SU-DHL-6 (cell line): Measurements from ENCODE around the gene FHAD1.

Experiments used
- H2AFZ ChIP-seq: fragments of 200-600 bp; sonication (generic); 2 replicates; pipeline ENCODE4 v1.6.1; 2014; ENCODE audit warnings: low read depth, mild to moderate bottlenecking, moderate library complexity, mixed read lengths, antibody characterized with exemption, low read length; ENCODE audit not compliant: severe bottlenecking
- H3F3A ChIP-seq: fragments of 200-600 bp; shearing (Covaris generic); 2 replicates; pipeline ENCODE4 v1.6.0; 2016; ENCODE audit warnings: antibody characterized with exemption, mild to moderate bottlenecking; ENCODE audit not compliant: insufficient read depth
- H3K27ac ChIP-seq: fragments of 200-600 bp; sonication (generic); 2 replicates; pipeline ENCODE4 v1.5.1; 2016; ENCODE audit warnings: low read depth, mild to moderate bottlenecking, low read length, moderate library complexity, mixed read lengths
- H3K27me3 ChIP-seq: fragments of 200-600 bp; sonication (generic), shearing (Covaris generic); 2 replicates; pipeline ENCODE4 v1.6.0; 2014; ENCODE audit warnings: mild to moderate bottlenecking, low read length
- H3K36me3 ChIP-seq: fragments of 200-600 bp; sonication (generic); 2 replicates; pipeline ENCODE4 v1.6.1; 2014; ENCODE audit warnings: mild to moderate bottlenecking, low read length, mixed read lengths
- H3K4me2 ChIP-seq: fragments of 300-600, 200-600 bp; shearing (Covaris generic), sonication (generic); 2 replicates; pipeline ENCODE4 v1.6.0; 2014; ENCODE audit warnings: low read length, low read depth, mild to moderate bottlenecking; ENCODE audit not compliant: poor library complexity, severe bottlenecking
- H3K4me3 ChIP-seq: fragments of 200-600 bp; sonication (generic); 2 replicates; pipeline ENCODE4 v1.5.1; 2014; ENCODE audit warnings: antibody characterized with exemption, low read length, mild to moderate bottlenecking, mixed read lengths; ENCODE audit not compliant: insufficient read depth, poor library complexity, severe bottlenecking
- H3K79me2 ChIP-seq: fragments of 200-600 bp; sonication (generic); 2 replicates; pipeline ENCODE4 v1.6.1; 2014; ENCODE audit warnings: mild to moderate bottlenecking, low read length, moderate library complexity; ENCODE audit not compliant: insufficient read depth
- H3K9ac ChIP-seq: fragments of 200-600 bp; sonication (generic); 2 replicates; pipeline ENCODE4 v1.7.0; 2014; ENCODE audit warnings: mild to moderate bottlenecking, low read length
- H3K9me2 ChIP-seq: fragments of 200-600 bp; sonication (generic); replicated peaks from 2 replicates; pipeline ENCODE4 v1.6.1; 2014; ENCODE audit warnings: low read length; ENCODE audit not compliant: insufficient read depth
- H3K9me3 ChIP-seq: fragments of 200-600 bp; sonication (generic); 2 replicates; pipeline ENCODE4 v1.6.1; 2014; ENCODE audit warnings: low read length, mixed read lengths; ENCODE audit not compliant: insufficient read depth
- H4K20me1 ChIP-seq: fragments of 200-600 bp; sonication (generic); 2 replicates; pipeline ENCODE4 v1.6.1; 2014; ENCODE audit warnings: low read depth, mild to moderate bottlenecking, antibody characterized with exemption, low read length, moderate library complexity, mixed read lengths
- EZH2phosphoT487 ChIP-seq: fragments of 200-600 bp; sonication (generic), shearing (Covaris generic); conservative IDR thresholded peaks from 2 replicates; pipeline ENCODE4 v1.6.1; 2018; ENCODE audit warnings: mild to moderate bottlenecking, antibody characterized with exemption, low read length, moderate library complexity, mixed read lengths
- TF ChIP-seq, protein P1 (sequence below): fragments of 200-600 bp; sonication (generic); IDR thresholded peaks from one replicate; pipeline ENCODE4 v1.5.1; 2017; ENCODE audit warnings: antibody characterized with exemption, mild to moderate bottlenecking, low read length, moderate library complexity; ENCODE audit not compliant: insufficient read depth, poor library complexity, severe bottlenecking

The FHAD1 gene

DNA sequence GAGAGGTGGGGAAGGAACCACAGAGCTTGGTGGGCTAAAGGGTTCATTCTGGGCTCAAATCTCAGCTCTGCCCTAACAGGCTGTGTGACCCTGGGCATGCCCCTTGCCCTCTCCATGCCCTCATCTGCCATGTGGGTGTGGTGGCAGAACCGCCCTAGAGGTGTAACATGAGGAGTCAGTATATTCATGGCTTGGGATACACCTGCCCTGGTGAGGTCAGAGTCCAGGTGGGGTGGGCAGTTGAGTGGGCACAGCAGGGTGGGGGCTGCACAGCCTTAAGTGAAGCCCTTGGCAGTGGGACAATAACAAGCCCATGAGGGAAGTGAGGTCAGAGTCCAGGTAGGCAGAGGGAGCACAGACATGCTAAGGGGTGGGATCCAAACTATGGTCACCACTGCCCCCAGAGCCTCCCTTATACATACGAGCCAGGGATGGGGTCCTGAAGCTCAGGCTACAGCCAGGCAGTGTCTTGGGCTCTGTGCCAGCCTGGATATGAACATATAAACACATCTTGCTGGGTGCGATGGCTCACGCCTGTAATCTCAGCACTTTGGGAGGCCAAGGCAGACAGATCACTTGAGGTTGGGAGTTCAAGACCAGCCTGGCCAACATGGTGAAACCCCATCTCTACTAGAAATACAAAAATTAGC is 103.7 kb downstream of the FHAD1 start:
- no peak overlapping the region for H3K4me2 ChIP-seq

DNA sequence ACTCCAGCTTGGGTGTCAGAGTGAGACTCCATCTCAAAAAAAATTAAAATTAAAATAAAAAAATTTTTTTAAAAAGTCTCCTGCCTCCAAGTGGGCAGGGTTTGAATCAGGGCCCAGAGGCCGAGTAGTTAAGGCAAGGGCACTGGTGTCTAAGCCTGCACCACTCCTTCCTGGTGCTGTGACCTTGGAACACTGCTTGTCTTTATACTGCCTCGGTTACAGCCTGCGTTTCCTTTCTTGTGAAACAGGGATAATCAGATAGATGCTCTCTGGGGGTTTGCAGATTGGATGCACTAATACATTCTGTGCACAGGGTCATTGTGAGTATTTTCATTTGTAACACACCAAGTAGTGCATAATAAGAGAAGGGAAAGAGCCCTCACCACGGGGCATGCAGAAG is 104.3 kb downstream of the FHAD1 start:
- no peak for TF ChIP-seq EZH2phosphoT487
- TF ChIP-seq, protein P1, sequence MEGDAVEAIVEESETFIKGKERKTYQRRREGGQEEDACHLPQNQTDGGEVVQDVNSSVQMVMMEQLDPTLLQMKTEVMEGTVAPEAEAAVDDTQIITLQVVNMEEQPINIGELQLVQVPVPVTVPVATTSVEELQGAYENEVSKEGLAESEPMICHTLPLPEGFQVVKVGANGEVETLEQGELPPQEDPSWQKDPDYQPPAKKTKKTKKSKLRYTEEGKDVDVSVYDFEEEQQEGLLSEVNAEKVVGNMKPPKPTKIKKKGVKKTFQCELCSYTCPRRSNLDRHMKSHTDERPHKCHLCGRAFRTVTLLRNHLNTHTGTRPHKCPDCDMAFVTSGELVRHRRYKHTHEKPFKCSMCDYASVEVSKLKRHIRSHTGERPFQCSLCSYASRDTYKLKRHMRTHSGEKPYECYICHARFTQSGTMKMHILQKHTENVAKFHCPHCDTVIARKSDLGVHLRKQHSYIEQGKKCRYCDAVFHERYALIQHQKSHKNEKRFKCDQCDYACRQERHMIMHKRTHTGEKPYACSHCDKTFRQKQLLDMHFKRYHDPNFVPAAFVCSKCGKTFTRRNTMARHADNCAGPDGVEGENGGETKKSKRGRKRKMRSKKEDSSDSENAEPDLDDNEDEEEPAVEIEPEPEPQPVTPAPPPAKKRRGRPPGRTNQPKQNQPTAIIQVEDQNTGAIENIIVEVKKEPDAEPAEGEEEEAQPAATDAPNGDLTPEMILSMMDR, result no peak

More for the DNA sequence above, 103.7 kb downstream of the FHAD1 start:
- Histone ChIP-seq H3K9me2 (no peaks in the 10 kb centered on the region), H3K27ac (no peak overlapping the region), H3K79me2 (no peaks in the 10 kb centered on the region), H4K20me1 (no peaks in the 10 kb centered on the region), H3K9me3 (no peaks in the 10 kb centered on the region), H2AFZ (no peak overlapping the region), H3K9ac (no peak overlapping the region), H3K27me3 (no peaks in the 10 kb centered on the region), H3K36me3 (no peaks in the 10 kb centered on the region), H3K4me3 (no peak overlapping the region), H3F3A (no peaks in the 10 kb centered on the region)
- TF ChIP-seq, protein P1, result no peak
- no peak for TF ChIP-seq EZH2phosphoT487

DNA sequence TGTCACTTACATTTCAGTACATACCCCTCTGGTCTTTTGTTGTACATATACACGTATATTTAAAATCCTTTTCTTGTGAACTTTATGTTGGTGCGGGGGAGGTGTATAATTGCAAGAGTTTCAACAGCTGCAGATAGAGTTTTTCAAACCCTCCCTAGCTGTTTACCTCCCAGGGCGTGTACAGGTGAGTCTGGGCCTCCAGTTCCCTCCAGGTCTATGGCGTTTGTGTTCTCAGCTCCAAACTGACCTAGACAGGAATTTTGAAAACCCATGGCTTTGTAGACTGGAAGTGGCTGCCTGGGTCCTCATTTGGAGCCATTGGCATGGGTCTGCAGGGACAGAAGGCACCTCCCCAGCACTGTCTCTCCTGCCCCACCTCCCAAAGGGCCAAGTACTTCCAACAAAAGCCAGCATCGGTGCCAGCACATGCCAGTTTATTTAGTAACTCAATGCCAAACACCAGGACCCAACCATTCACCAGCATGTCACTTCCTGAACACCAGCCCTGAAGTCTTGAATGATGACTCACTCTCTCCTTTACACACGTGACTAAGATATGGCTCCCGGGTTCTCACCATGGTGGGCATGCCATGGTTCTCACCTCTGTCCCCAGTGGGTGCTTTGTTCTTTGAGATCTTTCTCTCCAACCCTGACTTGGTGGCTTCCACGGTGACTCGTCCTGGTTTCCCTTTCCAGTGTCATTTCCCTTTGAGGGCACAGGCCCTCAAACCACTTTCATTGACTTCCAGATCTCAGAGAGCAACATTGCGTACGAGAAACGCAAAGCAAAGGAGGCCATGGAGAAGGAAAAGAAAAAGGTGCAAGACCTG is 105.3 kb downstream of the FHAD1 start:
- TF ChIP-seq, protein P1, result no peak
- no peak for TF ChIP-seq EZH2phosphoT487
- H3K27ac ChIP-seq, result no peak overlapping the region
- no peaks in the 10 kb centered on the region for H3K27me3 ChIP-seq
- H3K9me2 ChIP-seq, result no peaks in the 10 kb centered on the region
- H2AFZ ChIP-seq, result no peak overlapping the region
- no peaks in the 10 kb centered on the region for H3K36me3 ChIP-seq
- H3K4me2 ChIP-seq, result no peak overlapping the region
- H3K9me3 ChIP-seq, result no peaks in the 10 kb centered on the region
- H3K9ac ChIP-seq, result no peak overlapping the region
- H3K4me3 ChIP-seq, result no peak overlapping the region
- H3F3A ChIP-seq, result no peaks in the 10 kb centered on the region
- no peaks in the 10 kb centered on the region for H3K79me2 ChIP-seq
- no peaks in the 10 kb centered on the region for H4K20me1 ChIP-seq

More for the DNA sequence above, 104.3 kb downstream of the FHAD1 start:
- no peak overlapping the region for H3K9ac ChIP-seq
- no peak overlapping the region for H3K4me3 ChIP-seq
- no peaks in the 10 kb centered on the region for H4K20me1 ChIP-seq
- H3K9me3 ChIP-seq, result no peaks in the 10 kb centered on the region
- no peak overlapping the region for H3K4me2 ChIP-seq
- no peaks in the 10 kb centered on the region for H3K79me2 ChIP-seq
- H3K36me3 ChIP-seq, result no peaks in the 10 kb centered on the region
- H3K27me3 ChIP-seq, result no peaks in the 10 kb centered on the region
- H3K9me2 ChIP-seq, result no peaks in the 10 kb centered on the region
- no peak overlapping the region for H3K27ac ChIP-seq
- no peaks in the 10 kb centered on the region for H3F3A ChIP-seq
- no peak overlapping the region for H2AFZ ChIP-seq
